Prostate gland (tissue), 2 donors: ENCODE results near the gene ROBO2.

Experiments
- CTCF ChIP-seq, 4 experiments: fragments of 200-600 bp in 2 of 4; fragments of 450-650 bp in 2 of 4; sonication (generic) in 2 of 4; IDR thresholded peaks; 1 replicate in 3 of 4; 2 replicates in 1 of 4; pipeline ENCODE4 v1.5.1; 2016 to 2019; ENCODE audit warnings: antibody characterized with exemption in 4 of 4, mild to moderate bottlenecking in 2 of 4, moderate library complexity in 2 of 4
- POLR2AphosphoS5 ChIP-seq: sonication (generic); formaldehyde crosslinking; IDR thresholded peaks from one replicate; pipeline ENCODE4 v1.6.1; 2017; ENCODE audit warnings: antibody characterized with exemption

DNA sequence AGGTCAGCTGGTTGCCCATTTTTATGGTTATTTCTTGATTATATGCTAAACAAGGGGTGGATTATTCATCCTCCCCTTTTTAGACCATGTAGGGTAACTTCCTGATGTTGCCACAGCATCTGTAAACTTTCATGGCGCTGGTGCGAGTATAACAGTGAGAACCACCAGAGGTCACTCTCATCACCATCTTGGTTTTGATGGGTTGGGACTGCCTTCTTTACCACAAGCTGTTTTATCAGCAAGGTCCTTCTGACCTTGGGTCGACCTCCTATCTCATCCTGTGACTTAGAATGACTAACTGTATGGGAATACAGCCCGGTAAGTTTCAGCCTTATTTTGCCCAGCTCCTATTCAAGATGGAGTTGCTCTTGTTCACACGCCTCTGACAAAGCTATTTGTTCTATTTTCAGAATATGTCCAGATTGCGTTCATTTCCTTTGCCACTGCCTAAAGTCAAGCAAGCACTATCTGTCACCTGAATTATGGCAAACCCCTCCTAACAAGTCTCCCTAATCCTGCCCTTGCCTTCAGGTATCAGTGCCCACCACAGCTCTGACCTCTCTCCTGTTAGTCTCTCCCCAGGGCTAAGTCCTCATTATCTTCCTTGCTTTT is 308.5 kb downstream of the ROBO2 start:
- TF ChIP-seq CTCF (IDR thresholded peaks at IDR 0.05) (no peak), POLR2AphosphoS5 (no peak)
